GM10847 (cell line): Measurements from ENCODE around the gene IGF1R.

ENCODE experiments used
- POLR2A ChIP-seq: IDR thresholded peaks from 2 replicates; pipeline ENCODE4 v1.6.1; 2011; ENCODE audit not compliant: insufficient read length; ENCODE audit errors: extremely low read depth

The IGF1R gene

GRCh38 chr15:98635848-98636247 lies 12.5 kb upstream of the IGF1R start:
- TF ChIP-seq POLR2A = no peak

GRCh38 chr15:98643115-98643514 lies 5.2 kb upstream of the IGF1R start:
- TF ChIP-seq POLR2A = no peak

GRCh38 chr15:98646546-98647025 lies 1.8 kb upstream of the IGF1R start:
- no peak for TF ChIP-seq POLR2A

GRCh38 chr15:98647026-98647773 lies 1.1 kb upstream of the IGF1R start:
- no peak for TF ChIP-seq POLR2A

GRCh38 chr15:98648654-98649471 lies 524 bp downstream of the IGF1R start:
- TF ChIP-seq POLR2A = no peak

GRCh38 chr15:98649472-98650416 lies 1.4 kb downstream of the IGF1R start:
- no peak for TF ChIP-seq POLR2A

- TF ChIP-seq POLR2A = no peak
These were observed 2.2 kb downstream of the IGF1R start for GRCh38 chr15:98650417-98651035.

GRCh38 chr15:98651036-98651481 lies 2.7 kb downstream of the IGF1R start:
- TF ChIP-seq POLR2A = no peak

- TF ChIP-seq POLR2A = no peak
These were observed 3.4 kb downstream of the IGF1R start for GRCh38 chr15:98651581-98652220.

- no peak for TF ChIP-seq POLR2A
These were observed 5.3 kb downstream of the IGF1R start for GRCh38 chr15:98653686-98654085.

- no peak for TF ChIP-seq POLR2A
These were observed 6.5 kb downstream of the IGF1R start for GRCh38 chr15:98654790-98655360.

GRCh38 chr15:98655732-98656131 lies 7.4 kb downstream of the IGF1R start:
- no peak for TF ChIP-seq POLR2A

- TF ChIP-seq POLR2A = no peak
These were observed 9.4 kb downstream of the IGF1R start for GRCh38 chr15:98657721-98658120.

- no peak for TF ChIP-seq POLR2A
These were observed 10.7 kb downstream of the IGF1R start for GRCh38 chr15:98658831-98659699.
